Measurements from ENCODE around the gene GPR142.
"Not testable (repeated sequence)": the region's sequence is repeated elsewhere in the genome, so short reads cannot be mapped to it uniquely, and the experiment has no call there.

Gene GPR142

GRCh38 chr17:74404789-74405188 is 37.5 kb downstream of the GPR142 start:
- H3K79me2 ChIP-seq (ENCODE audit: insufficient read depth, low read length) = no peaks in the 10 kb centered on the region
- H2AFZ ChIP-seq (ENCODE audit: low read depth, low read length) = no peak overlapping the region
- no peak for TF ChIP-seq CTCF (IDR thresholded peaks at IDR 0.05; ENCODE audit: borderline replicate concordance, extremely low read depth, low read length, poor library complexity, severe bottlenecking)
- TF ChIP-seq EZH2 (IDR thresholded peaks at IDR 0.05; ENCODE audit: borderline replicate concordance, low read depth, low read length, severe bottlenecking) = no peak
- no peak overlapping the region for H3K27ac ChIP-seq (ENCODE audit: low read length)
- no peak overlapping the region for H3K4me3 ChIP-seq (ENCODE audit: low read depth in 1 of 2, low read length in 2 of 2)
- H3K36me3 ChIP-seq (ENCODE audit: insufficient read depth, low read length) = no peaks in the 10 kb centered on the region
- no peak for DNase-seq
- no peaks in the 10 kb centered on the region for H4K20me1 ChIP-seq (ENCODE audit: insufficient read depth, low read length)
- ATAC-seq (ENCODE audit: insufficient read depth, low read depth) = no peak
- H3K9me3 ChIP-seq (ENCODE audit: insufficient read depth, low read length, severe bottlenecking) = no peaks in the 10 kb centered on the region
- H3K4me2 ChIP-seq (ENCODE audit: insufficient read depth, low read length) = no peak overlapping the region
- H3K27me3 ChIP-seq (ENCODE audit: insufficient read depth, low read length, poor library complexity) = peaks cover 2% of the 10 kb centered on the region
- H3K4me1 ChIP-seq (ENCODE audit: insufficient read depth, low read length) = no peaks in the 10 kb centered on the region
- H3K9ac ChIP-seq (ENCODE audit: low read depth, low read length) = no peak overlapping the region

DNA sequence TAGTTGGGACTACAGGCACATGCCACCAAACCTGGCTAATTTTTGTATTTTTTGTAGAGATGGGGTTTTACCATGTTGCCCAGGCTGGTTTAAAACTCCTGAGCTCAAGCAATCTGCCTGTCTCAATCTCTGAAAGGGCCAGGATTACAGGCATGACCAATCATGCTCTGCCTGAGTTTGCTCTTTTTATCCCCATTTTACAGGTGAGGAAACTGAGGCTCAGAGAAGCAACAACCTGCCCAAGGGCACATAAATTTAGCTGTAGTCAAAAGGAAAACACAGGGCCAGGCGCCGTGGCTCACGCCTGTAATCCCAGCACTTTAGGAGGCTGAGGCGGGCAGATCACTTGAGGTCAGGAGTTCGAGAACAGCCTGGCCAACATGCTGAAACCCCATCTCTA is 38.0 kb downstream of the GPR142 start:
- not testable (repeated sequence) for H3K4me2 ChIP-seq (ENCODE audit: insufficient read depth, low read length); H4K20me1 ChIP-seq (ENCODE audit: insufficient read depth, low read length); H3K79me2 ChIP-seq (ENCODE audit: insufficient read depth, low read length); H3K4me1 ChIP-seq (ENCODE audit: insufficient read depth, low read length); H3K27me3 ChIP-seq (ENCODE audit: insufficient read depth, low read length, poor library complexity); H3K4me3 ChIP-seq (ENCODE audit: low read depth in 1 of 2, low read length in 2 of 2); ATAC-seq (ENCODE audit: insufficient read depth, low read depth); H2AFZ ChIP-seq (ENCODE audit: low read depth, low read length); H3K9me3 ChIP-seq (ENCODE audit: insufficient read depth, low read length, severe bottlenecking); DNase-seq; H3K9ac ChIP-seq (ENCODE audit: low read depth, low read length); H3K36me3 ChIP-seq (ENCODE audit: insufficient read depth, low read length); H3K27ac ChIP-seq (ENCODE audit: low read length)

DNA sequence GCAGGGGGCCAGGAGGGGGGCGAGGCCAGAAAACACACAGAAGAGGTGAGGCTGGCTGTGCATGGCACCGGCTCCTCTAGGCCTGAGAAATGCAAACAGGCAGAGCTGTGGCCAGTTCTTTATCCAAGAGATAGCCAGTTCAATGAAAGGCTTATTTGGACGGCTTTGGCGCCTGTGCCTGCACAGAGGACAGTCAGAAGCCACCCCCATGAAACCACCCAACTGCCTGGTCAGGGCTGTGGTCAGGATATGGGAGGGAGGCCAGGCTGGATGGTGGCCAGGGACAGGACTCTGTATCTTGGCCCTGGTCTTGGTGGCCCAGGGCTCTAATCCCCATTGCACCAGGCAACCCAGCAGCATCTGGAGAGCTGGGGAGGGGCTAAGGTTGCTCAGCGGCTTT is 40.1 kb downstream of the GPR142 start:
- Histone ChIP-seq H2AFZ (ENCODE audit: low read depth, low read length) (no peak overlapping the region), H3K4me3 (ENCODE audit: low read depth in 1 of 2, low read length in 2 of 2) (no peak overlapping the region), H3K27ac (ENCODE audit: low read length) (no peak overlapping the region), H3K27me3 (ENCODE audit: insufficient read depth, low read length, poor library complexity) (no peaks in the 10 kb centered on the region), H3K4me1 (ENCODE audit: insufficient read depth, low read length) (no peaks in the 10 kb centered on the region), H4K20me1 (ENCODE audit: insufficient read depth, low read length) (no peaks in the 10 kb centered on the region), H3K9me3 (ENCODE audit: insufficient read depth, low read length, severe bottlenecking) (no peaks in the 10 kb centered on the region), H3K9ac (ENCODE audit: low read depth, low read length) (no peak overlapping the region), H3K79me2 (ENCODE audit: insufficient read depth, low read length) (no peaks in the 10 kb centered on the region), H3K4me2 (ENCODE audit: insufficient read depth, low read length) (no peak overlapping the region), H3K36me3 (ENCODE audit: insufficient read depth, low read length) (no peaks in the 10 kb centered on the region)
- TF ChIP-seq EZH2 (IDR thresholded peaks at IDR 0.05; ENCODE audit: borderline replicate concordance, low read depth, low read length, severe bottlenecking) = no peak
- TF ChIP-seq CTCF (IDR thresholded peaks at IDR 0.05; ENCODE audit: borderline replicate concordance, extremely low read depth, low read length, poor library complexity, severe bottlenecking) = no peak
- DNase-seq (no peak), ATAC-seq (ENCODE audit: insufficient read depth, low read depth) (no peak)

DNA sequence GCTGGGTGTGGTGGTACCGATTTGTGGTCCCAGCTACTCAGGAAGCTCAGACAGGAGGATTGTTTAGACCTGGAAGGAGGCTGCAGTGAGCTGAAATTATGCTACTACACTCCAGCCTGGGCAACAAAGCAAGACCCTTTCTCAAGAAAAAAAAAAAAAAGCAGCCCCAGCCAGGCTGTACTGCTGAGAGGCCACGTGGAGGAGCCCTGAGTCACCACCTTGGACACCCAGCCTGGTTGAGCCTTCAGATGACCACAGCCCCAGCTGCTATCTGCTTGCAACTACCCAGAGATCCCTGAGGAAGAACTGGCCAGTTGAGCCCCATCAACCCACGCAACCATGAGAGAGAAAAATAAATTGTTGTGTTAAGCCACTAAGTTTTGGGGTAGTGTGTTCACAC is 41.0 kb downstream of the GPR142 start:
- no peak overlapping the region for H2AFZ ChIP-seq (ENCODE audit: low read depth, low read length)
- H3K36me3 ChIP-seq (ENCODE audit: insufficient read depth, low read length) = no peaks in the 10 kb centered on the region
- no peaks in the 10 kb centered on the region for H4K20me1 ChIP-seq (ENCODE audit: insufficient read depth, low read length)
- ATAC-seq (ENCODE audit: insufficient read depth, low read depth) (no peak), DNase-seq (no peak)
- H3K4me3 ChIP-seq (ENCODE audit: low read depth in 1 of 2, low read length in 2 of 2) = no peak overlapping the region
- H3K4me1 ChIP-seq (ENCODE audit: insufficient read depth, low read length) = no peaks in the 10 kb centered on the region
- H3K9me3 ChIP-seq (ENCODE audit: insufficient read depth, low read length, severe bottlenecking) = no peaks in the 10 kb centered on the region
- H3K79me2 ChIP-seq (ENCODE audit: insufficient read depth, low read length) = no peaks in the 10 kb centered on the region
- H3K27ac ChIP-seq (ENCODE audit: low read length) = no peak overlapping the region
- TF ChIP-seq EZH2 (IDR thresholded peaks at IDR 0.05; ENCODE audit: borderline replicate concordance, low read depth, low read length, severe bottlenecking) (no peak), CTCF (IDR thresholded peaks at IDR 0.05; ENCODE audit: borderline replicate concordance, extremely low read depth, low read length, poor library complexity, severe bottlenecking) (no peak)
- H3K27me3 ChIP-seq (ENCODE audit: insufficient read depth, low read length, poor library complexity) = no peaks in the 10 kb centered on the region
- H3K4me2 ChIP-seq (ENCODE audit: insufficient read depth, low read length) = no peak overlapping the region
- H3K9ac ChIP-seq (ENCODE audit: low read depth, low read length) = no peak overlapping the region
